Colonic mucosa (tissue), 4 donors: ENCODE measurements around the gene MFRP. TPM values are rescaled to one million over a fixed set of nuclear protein-coding genes. Genes with fewer than 3 reads are reported as not detected.

ENCODE experiments used
- DNase-seq: peaks from one replicate; pipeline ENCODE4 v3.0.0-alpha.2; 2020
- H3K27ac ChIP-seq: fragments of 200-600 bp; one replicate; pipeline ENCODE4 v1.8.0; 2021
- H3K27me3 ChIP-seq: fragments of 200-600 bp; one replicate; pipeline ENCODE4 v1.8.0; 2021
- H3K36me3 ChIP-seq: fragments of 200-600 bp; one replicate; pipeline ENCODE4 v1.8.0; 2021
- H3K4me1 ChIP-seq: fragments of 200-600 bp; one replicate; pipeline ENCODE4 v1.8.0; 2021; ENCODE audit warnings: mild to moderate bottlenecking
- H3K4me3 ChIP-seq: fragments of 200-600 bp; one replicate; pipeline ENCODE4 v1.8.0; 2021
- H3K9ac ChIP-seq, 2 donors: one replicate each; pipeline ENCODE4 v1.7.0; 2013; ENCODE audit warnings: control low read depth in 2 of 2, low read depth in 2 of 2, low read length in 2 of 2
- H3K9me3 ChIP-seq: fragments of 200-600 bp; one replicate; pipeline ENCODE4 v1.8.0; 2021
- intact Hi-C: fragments of 100-400 bp; cut with DNase I; formaldehyde crosslinking; loops from one replicate; pipeline ENCODE4 v1.14.1; 2022
- total RNA-seq, 2 donors: library from RNA; stranded (reverse); fragmentation: NEBNext Ultra II Directional in 1 of 2; extraction: Animal tissue kit (Norgen Biotek cat#: 25700) in 1 of 2; gene quantifications; one replicate each; pipeline ENCODE4 v1.2.1, GENCODE V29; 2021
- TF ChIP-seq, protein P1 (sequence below): fragments of 200-600 bp; IDR thresholded peaks from one replicate; pipeline ENCODE4 v1.8.0; 2022; ENCODE audit warnings: antibody characterized with exemption, mild to moderate bottlenecking
- donor health status: healthy.
- donor health status: DM: no; HTN: no; CAD: no.
- donor health status: DM: no; HTN: no; CAD: no.

MFRP gene
- total RNA-seq, 2 donors from 2014 or later, result not detected

DNA sequence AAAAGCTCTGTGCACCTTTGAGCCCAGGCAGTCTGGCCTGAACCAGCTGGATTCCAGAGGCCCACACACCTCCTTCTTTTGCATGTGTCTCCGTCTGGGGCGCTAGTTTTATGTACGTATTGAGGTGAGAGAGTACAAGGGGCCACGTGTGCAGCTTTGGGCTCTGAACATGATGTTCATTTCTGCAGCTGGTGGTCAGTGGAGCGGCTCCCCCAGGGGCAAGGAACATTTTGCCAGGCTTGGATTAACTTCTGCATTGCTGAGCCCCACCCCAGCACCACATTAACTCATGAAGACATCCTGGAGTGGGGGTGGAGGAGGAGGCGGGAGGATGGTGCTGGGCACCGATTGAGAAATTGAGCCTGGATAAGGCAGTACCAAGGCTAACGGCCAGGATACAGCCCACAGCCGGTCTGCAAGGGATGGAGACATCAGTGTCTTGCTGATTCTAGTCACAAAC is 21.2 kb upstream of the MFRP start:
- TF ChIP-seq, protein P1, sequence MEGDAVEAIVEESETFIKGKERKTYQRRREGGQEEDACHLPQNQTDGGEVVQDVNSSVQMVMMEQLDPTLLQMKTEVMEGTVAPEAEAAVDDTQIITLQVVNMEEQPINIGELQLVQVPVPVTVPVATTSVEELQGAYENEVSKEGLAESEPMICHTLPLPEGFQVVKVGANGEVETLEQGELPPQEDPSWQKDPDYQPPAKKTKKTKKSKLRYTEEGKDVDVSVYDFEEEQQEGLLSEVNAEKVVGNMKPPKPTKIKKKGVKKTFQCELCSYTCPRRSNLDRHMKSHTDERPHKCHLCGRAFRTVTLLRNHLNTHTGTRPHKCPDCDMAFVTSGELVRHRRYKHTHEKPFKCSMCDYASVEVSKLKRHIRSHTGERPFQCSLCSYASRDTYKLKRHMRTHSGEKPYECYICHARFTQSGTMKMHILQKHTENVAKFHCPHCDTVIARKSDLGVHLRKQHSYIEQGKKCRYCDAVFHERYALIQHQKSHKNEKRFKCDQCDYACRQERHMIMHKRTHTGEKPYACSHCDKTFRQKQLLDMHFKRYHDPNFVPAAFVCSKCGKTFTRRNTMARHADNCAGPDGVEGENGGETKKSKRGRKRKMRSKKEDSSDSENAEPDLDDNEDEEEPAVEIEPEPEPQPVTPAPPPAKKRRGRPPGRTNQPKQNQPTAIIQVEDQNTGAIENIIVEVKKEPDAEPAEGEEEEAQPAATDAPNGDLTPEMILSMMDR, result no peak
- peak overlapping the region; percentile 48 to 73 for H3K9ac ChIP-seq
- intact Hi-C loops, result no loop called here
- no peaks in the 10 kb centered on the region for H3K27me3 ChIP-seq
- H3K4me3 ChIP-seq, result no peak overlapping the region
- DNase-seq, result peak; percentile 49
- H3K27ac ChIP-seq, result peak overlapping the region; percentile 70
- H3K36me3 ChIP-seq, result no peaks in the 10 kb centered on the region
- H3K4me1 ChIP-seq, result peaks cover 29% of the 10 kb centered on the region
- no peaks in the 10 kb centered on the region for H3K9me3 ChIP-seq

DNA sequence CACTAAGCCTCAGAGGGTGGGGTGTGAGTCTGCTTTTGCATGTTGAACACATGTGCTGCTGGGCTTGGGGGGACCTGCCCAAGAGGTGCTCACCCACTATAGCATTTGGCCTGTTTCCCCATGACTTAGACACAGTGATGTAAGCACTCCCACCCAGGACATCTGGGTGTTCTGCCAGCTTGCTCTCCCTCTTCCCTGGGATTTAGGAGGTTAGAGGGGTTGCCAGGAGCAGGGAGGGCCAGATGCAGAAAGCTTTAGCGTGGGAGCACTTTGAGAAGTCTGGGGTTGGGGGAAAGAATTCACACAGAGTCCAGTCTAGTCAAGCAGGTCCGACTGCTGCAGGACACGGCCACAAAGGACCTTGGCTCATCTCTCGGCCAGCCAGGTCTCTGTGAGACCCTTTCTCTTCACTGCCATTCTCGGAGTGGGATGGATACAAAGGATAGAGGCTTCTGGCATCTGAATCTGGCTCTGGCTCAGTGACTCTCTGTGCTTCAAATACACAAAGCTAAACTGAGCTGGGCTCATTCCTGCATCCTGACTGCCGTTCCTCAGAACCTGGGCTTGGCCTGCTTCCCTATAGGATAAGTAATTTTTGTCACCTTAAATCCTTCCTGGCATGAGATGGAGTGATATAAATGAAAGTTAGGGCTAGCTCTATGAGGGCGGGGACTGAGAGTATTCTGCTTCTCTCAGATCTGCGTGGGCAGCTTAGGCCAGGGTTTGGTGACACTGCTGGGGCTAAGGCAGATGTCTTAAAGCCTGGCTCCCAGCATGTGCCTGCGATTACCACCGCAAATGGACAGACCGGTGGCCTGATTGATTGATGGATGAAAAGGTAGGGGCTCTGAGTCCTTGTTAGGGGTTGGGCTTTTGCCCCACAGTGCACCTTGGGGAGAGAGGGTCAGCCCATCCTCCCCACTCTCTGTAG is 20.4 kb upstream of the MFRP start:
- H3K9ac ChIP-seq, result peak overlapping the region in 1 of 2 donors; percentile 73
- no peaks in the 10 kb centered on the region for H3K9me3 ChIP-seq
- no peaks in the 10 kb centered on the region for H3K36me3 ChIP-seq
- TF ChIP-seq, protein P1, result no peak
- no peak overlapping the region for H3K4me3 ChIP-seq
- intact Hi-C loops, result no loop called here
- DNase-seq, result no peak
- peak overlapping the region; percentile 70 for H3K27ac ChIP-seq
- H3K4me1 ChIP-seq, result peaks cover 29% of the 10 kb centered on the region
- H3K27me3 ChIP-seq, result no peaks in the 10 kb centered on the region

DNA sequence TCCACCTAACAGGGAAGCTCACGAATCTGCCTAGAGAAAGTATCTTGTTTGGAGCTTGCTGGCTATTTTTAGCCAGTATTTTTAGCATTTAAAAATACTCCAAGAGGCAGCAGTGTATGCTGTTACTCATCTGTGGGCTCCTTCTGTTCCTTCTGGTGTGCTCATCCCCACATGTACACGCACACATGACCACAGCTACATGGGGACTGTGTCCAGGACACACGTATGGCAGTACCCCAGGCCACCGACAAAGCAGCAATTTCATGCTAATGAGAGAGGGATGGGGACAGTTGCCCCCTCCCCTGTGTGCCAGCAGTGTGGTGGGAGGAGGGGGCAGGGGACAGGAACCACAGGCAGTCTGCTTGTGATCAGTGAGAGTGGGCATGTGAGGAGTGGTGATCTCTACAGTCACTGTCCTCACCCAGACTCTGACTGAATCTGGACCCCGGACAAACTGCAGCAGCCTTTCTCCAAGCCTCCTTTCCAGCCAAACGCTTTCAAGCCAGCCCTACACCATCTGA is 18.6 kb upstream of the MFRP start:
- Histone ChIP-seq H3K9me3 (no peaks in the 10 kb centered on the region), H3K4me1 (peaks cover 21% of the 10 kb centered on the region), H3K9ac (peak overlapping the region; percentile 31 to 40), H3K4me3 (no peak overlapping the region), H3K27me3 (no peaks in the 10 kb centered on the region), H3K36me3 (no peaks in the 10 kb centered on the region), H3K27ac (peak overlapping the region; percentile 70)
- TF ChIP-seq, protein P1, result no peak
- intact Hi-C loops, result no loop called here
- DNase-seq, result no peak

DNA sequence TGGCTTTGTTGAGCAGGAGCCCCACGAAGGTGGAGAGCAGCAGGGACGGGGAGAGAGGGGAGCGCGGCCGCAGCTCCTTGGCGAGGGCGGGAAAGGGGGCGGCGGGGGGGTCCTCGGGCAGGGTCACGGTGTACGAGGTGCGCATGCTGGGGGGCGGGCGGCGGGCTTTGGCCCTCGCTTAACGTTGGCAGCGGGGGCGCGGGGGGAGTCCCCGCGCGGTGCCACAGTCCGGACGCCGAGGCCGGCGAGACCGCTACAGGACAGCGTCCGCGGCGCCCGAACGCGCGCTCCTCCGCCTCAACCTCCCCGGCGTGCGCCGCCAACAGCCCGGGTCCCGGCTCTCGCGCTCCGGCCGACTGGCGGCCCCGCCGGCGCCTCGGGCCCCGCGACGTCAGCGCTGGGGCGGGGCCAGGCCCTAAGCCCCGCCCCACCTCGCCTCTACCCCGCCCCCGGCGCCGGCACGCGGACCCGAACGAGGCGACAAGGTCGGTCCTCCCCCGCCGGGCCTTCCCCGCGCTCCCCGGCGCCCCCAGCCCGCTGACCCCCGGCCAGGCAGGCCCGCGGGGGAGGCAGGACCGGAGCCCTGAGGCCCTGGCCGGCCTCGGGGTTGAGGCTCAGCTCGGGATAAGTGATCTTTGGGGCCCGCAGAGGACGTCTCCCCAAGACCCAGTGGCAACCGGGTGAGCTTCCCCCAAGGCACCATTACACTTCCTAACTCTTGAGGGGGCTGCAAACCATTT is 17.5 kb upstream of the MFRP start:
- H3K36me3 ChIP-seq, result no peaks in the 10 kb centered on the region
- H3K9me3 ChIP-seq, result no peaks in the 10 kb centered on the region
- no peak overlapping the region for H3K27ac ChIP-seq
- H3K27me3 ChIP-seq, result no peaks in the 10 kb centered on the region
- peak overlapping the region; percentile 40 for H3K4me3 ChIP-seq
- peak; percentile 70 for DNase-seq
- peak overlapping the region; percentile 12 to 19 for H3K9ac ChIP-seq
- intact Hi-C loops, result no loop called here
- TF ChIP-seq, protein P1, result no peak
- H3K4me1 ChIP-seq, result peaks cover 17% of the 10 kb centered on the region

DNA sequence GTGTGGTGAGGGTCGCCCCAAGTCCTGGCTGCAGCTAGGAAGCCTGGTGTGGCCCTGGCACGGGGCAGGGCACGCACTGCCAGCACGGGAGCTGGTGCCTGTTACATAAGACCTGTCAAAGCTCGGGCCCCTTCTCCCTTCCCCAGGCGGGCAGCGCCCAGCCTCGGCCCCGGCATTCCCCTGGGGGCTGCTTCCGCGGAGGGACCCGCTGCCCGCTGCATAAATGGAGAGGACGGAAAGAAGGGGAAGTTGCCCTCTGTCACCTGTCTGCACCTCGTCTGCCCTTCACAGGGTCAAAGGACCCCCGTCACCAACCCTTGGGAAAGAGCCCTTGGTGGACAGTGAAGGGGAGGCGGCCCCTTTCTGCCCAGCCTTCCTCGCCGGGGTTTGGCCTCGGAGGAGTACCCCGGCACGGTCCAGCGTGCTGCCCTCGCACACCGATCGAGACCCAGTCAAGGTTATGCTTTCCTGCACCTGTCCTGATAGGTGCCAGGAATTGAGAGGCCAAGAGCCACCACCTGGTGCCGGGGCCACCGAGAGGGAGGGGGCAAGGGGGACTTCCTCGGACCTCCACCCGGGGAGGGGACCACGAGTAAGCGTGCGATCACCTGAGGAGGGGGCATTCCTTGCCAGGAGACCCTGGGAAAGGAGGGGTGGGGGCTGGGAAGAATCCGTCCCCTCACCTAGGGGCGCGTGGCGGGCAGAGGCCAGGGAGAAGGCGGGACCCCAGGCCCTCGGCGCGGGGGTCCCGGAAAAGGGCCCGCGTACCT is 16.8 kb upstream of the MFRP start:
- no peak for DNase-seq
- Histone ChIP-seq H3K27ac (no peak overlapping the region), H3K27me3 (no peaks in the 10 kb centered on the region), H3K36me3 (no peaks in the 10 kb centered on the region), H3K4me3 (peak overlapping the region; percentile 40), H3K9ac (peak overlapping the region; percentile 12 to 19), H3K9me3 (no peaks in the 10 kb centered on the region), H3K4me1 (peaks cover 17% of the 10 kb centered on the region)
- TF ChIP-seq, protein P1, result no peak
- intact Hi-C loops, result no loop called here
